Tibial nerve (tissue), 4 donors: ENCODE results near the gene SLC25A42. TPM values are rescaled to one million over a fixed set of nuclear protein-coding genes. Genes with fewer than 3 reads are reported as not detected.
A peak's percentile ranks its signal among the peaks of the same experiment; 100 is the strongest.

Experiments used
- DNase-seq, 2 donors: peaks; one replicate each; pipeline ENCODE4 v3.0.0-alpha.2; 2019; ENCODE audit warnings: low spot score in 2 of 2
- H3K27ac ChIP-seq, 4 donors: fragments of 200-600 bp; sonication (generic) in 3 of 4; one replicate each; pipeline ENCODE4 v1.5.1; 2017 to 2019; ENCODE audit warnings: mild to moderate bottlenecking in 1 of 4
- H3K27me3 ChIP-seq, 2 donors: fragments of 200-600 bp; sonication (generic) in 1 of 2; one replicate each; pipeline versions ENCODE4 v1.5.1 to v1.6.0; 2017 to 2019
- H3K36me3 ChIP-seq, 3 donors: fragments of 200-600 bp; sonication (generic); one replicate each; pipeline ENCODE4 v1.5.1; 2018 to 2019
- H3K4me1 ChIP-seq, 4 donors: fragments of 200-600 bp; sonication (generic) in 3 of 4; one replicate each; pipeline ENCODE4 v1.5.1; 2017 to 2019
- H3K4me3 ChIP-seq, 4 donors: fragments of 200-600 bp; sonication (generic) in 3 of 4; one replicate each; pipeline ENCODE4 v1.5.1; 2017 to 2019; ENCODE audit warnings: mild to moderate bottlenecking in 1 of 4, moderate library complexity in 1 of 4
- H3K9me3 ChIP-seq, 4 donors: fragments of 200-600 bp; sonication (generic) in 3 of 4; one replicate each; pipeline ENCODE4 v1.5.1; 2017 to 2019
- EP300 ChIP-seq, 2 donors: sonication (generic); formaldehyde crosslinking; IDR thresholded peaks; one replicate each; pipeline ENCODE4 v1.6.1; 2017; ENCODE audit warnings: antibody characterized with exemption in 2 of 2, mild to moderate bottlenecking in 1 of 2
- POLR2A ChIP-seq, 2 donors: fragments of 450-650 bp; IDR thresholded peaks; one replicate each; pipeline ENCODE4 v1.6.1; 2017; ENCODE audit warnings: antibody characterized with exemption in 2 of 2, mild to moderate bottlenecking in 2 of 2, moderate library complexity in 2 of 2
- WGBS, 2 donors: methylation state at CpG; one replicate each; pipeline ENCODE4 v1.1.5; 2018; 5-methylcytosine and 5-hydroxymethylcytosine counted together
- total RNA-seq, 4 donors: library from RNA; depleted of rRNA; stranded (reverse); fragments of >200 nt; gene quantifications; one replicate each; pipeline ENCODE4 v1.1.0, GENCODE V29; 2016
- TF ChIP-seq, protein P1 (sequence below), 5 experiments: fragments of 200-600 bp in 3 of 5; fragments of 450-650 bp in 2 of 5; sonication (generic) in 3 of 5; IDR thresholded peaks; one replicate each; pipeline ENCODE4 v1.5.1; 2016 to 2019; ENCODE audit warnings: antibody characterized with exemption in 5 of 5, mild to moderate bottlenecking in 3 of 5, moderate library complexity in 2 of 5

Gene SLC25A42
- total RNA-seq, 4 donors from 2014 or later, result 13.8 to 25.5 (median 15.5) TPM

- H3K36me3 ChIP-seq, result peaks cover 6 to 87% (median 19%) of the 10 kb centered on the region in 3 donors
- no peaks in the 10 kb centered on the region for H3K9me3 ChIP-seq
- no peaks in the 10 kb centered on the region for H3K27me3 ChIP-seq
- WGBS, 2 donors, result 55 to 64% methylated on average over 10 of the region's 10 CpGs
- TF ChIP-seq POLR2A (IDR thresholded peaks at IDR 0.05) (no peak), EP300 (IDR thresholded peaks at IDR 0.05) (no peak)
- TF ChIP-seq, protein P1, sequence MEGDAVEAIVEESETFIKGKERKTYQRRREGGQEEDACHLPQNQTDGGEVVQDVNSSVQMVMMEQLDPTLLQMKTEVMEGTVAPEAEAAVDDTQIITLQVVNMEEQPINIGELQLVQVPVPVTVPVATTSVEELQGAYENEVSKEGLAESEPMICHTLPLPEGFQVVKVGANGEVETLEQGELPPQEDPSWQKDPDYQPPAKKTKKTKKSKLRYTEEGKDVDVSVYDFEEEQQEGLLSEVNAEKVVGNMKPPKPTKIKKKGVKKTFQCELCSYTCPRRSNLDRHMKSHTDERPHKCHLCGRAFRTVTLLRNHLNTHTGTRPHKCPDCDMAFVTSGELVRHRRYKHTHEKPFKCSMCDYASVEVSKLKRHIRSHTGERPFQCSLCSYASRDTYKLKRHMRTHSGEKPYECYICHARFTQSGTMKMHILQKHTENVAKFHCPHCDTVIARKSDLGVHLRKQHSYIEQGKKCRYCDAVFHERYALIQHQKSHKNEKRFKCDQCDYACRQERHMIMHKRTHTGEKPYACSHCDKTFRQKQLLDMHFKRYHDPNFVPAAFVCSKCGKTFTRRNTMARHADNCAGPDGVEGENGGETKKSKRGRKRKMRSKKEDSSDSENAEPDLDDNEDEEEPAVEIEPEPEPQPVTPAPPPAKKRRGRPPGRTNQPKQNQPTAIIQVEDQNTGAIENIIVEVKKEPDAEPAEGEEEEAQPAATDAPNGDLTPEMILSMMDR (IDR thresholded peaks at IDR 0.05), result peak in 2 of 5 experiments; percentile 9 to 13
- H3K4me3 ChIP-seq, result no peak overlapping the region
- no peak overlapping the region for H3K27ac ChIP-seq
- H3K4me1 ChIP-seq, result peaks cover 0 to 43% (median 4%) of the 10 kb centered on the region in 4 donors
- DNase-seq, result peak in 1 of 2 donors; percentile 38
Measured at GRCh38 chr19:19026299-19026971, 37.4 kb upstream of the SLC25A42 start.

DNA sequence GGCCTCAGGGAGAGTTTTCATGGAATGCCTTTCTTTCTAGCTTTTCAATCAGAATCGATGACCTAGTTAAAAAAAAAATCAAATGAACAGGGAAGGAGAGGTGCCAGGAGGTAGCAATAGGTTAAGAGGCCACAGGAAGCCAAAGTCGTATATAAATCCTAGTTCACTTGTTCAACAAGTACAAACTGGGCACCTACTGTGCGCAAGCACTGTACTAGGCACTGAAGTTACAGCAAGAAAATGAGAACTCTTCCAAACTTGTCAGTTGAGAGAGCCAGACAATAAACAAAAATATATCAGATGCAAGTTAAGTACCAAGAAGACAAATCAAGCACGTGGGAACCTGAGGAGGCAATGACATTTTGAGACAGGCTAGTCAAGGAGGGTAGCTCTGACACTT lies 36.6 kb upstream of the SLC25A42 start:
- WGBS, 2 donors, result 80 to 91% methylated on average over 4 of the region's 4 CpGs
- H3K36me3 ChIP-seq, result peaks cover 6 to 85% (median 19%) of the 10 kb centered on the region in 3 donors
- TF ChIP-seq, protein P1 (IDR thresholded peaks at IDR 0.05), result no peak
- TF ChIP-seq POLR2A (IDR thresholded peaks at IDR 0.05) (no peak), EP300 (IDR thresholded peaks at IDR 0.05) (no peak)
- no peaks in the 10 kb centered on the region for H3K9me3 ChIP-seq
- no peak overlapping the region for H3K27ac ChIP-seq
- H3K4me1 ChIP-seq, result peaks cover 0 to 46% (median 10%) of the 10 kb centered on the region in 4 donors
- no peak for DNase-seq
- no peaks in the 10 kb centered on the region for H3K27me3 ChIP-seq
- no peak overlapping the region for H3K4me3 ChIP-seq

DNA sequence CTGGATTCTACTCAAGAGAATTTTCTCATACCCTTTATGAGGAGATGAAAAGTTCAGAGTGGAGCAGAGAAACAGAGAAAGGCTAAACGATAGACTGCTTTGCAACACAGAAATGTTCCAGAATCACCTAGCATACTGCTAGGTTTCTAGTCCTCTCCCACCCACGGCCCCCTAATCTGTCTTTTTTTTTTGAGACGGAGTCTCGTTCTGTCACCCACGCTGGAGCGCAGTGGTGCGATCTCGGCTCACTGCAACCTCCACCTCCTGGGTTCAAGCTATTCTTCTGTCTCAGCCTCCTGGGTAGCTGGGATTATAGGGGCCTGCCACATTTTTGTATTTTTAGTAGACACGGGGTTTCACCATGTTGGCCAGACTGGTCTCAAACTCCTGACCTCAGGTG lies 35.3 kb upstream of the SLC25A42 start:
- no peaks in the 10 kb centered on the region for H3K9me3 ChIP-seq
- no peak for DNase-seq
- no peak overlapping the region for H3K27ac ChIP-seq
- H3K4me1 ChIP-seq, result peaks cover 0 to 45% (median 12%) of the 10 kb centered on the region in 4 donors
- WGBS, 2 donors, result 91% methylated on average over 9 of the region's 9 CpGs
- peaks cover 6 to 72% (median 11%) of the 10 kb centered on the region in 3 donors for H3K36me3 ChIP-seq
- H3K4me3 ChIP-seq, result no peak overlapping the region
- TF ChIP-seq EP300 (IDR thresholded peaks at IDR 0.05) (no peak), POLR2A (IDR thresholded peaks at IDR 0.05) (no peak)
- TF ChIP-seq, protein P1 (IDR thresholded peaks at IDR 0.05), result no peak
- H3K27me3 ChIP-seq, result no peaks in the 10 kb centered on the region

DNA sequence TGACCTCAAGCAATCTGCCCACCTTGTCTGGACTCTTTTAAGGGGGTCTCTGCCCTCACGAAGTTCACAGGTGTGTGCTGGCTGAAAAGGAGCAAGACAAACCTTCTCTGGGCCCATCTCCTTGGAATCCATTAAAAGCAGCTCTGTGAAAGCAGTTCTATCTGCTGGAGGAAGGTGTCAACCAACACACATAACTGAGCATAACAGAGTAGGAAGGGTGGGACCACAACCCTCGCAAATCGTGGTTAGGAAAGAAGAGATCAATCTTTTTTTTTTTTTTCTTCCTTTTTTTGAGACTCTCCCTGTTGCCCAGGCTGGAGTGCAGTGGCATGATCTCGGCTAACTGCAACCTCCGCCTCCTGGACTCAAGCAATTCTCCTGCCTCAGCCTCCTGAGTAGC lies 31.9 kb upstream of the SLC25A42 start:
- TF ChIP-seq EP300 (IDR thresholded peaks at IDR 0.05) (no peak), POLR2A (IDR thresholded peaks at IDR 0.05) (no peak)
- TF ChIP-seq, protein P1 (IDR thresholded peaks at IDR 0.05), result no peak
- peak overlapping the region in 1 of 4 donors; percentile 91 for H3K27ac ChIP-seq
- WGBS, 2 donors, result 51 to 64% methylated on average over 5 of the region's 5 CpGs
- H3K27me3 ChIP-seq, result no peaks in the 10 kb centered on the region
- peaks cover 3 to 39% (median 8%) of the 10 kb centered on the region in 3 donors for H3K36me3 ChIP-seq
- H3K4me1 ChIP-seq, result peaks cover 0 to 56% (median 20%) of the 10 kb centered on the region in 4 donors
- no peaks in the 10 kb centered on the region for H3K9me3 ChIP-seq
- peak overlapping the region in 2 of 4 donors; percentile 82 to 98 for H3K4me3 ChIP-seq
- no peak for DNase-seq

DNA sequence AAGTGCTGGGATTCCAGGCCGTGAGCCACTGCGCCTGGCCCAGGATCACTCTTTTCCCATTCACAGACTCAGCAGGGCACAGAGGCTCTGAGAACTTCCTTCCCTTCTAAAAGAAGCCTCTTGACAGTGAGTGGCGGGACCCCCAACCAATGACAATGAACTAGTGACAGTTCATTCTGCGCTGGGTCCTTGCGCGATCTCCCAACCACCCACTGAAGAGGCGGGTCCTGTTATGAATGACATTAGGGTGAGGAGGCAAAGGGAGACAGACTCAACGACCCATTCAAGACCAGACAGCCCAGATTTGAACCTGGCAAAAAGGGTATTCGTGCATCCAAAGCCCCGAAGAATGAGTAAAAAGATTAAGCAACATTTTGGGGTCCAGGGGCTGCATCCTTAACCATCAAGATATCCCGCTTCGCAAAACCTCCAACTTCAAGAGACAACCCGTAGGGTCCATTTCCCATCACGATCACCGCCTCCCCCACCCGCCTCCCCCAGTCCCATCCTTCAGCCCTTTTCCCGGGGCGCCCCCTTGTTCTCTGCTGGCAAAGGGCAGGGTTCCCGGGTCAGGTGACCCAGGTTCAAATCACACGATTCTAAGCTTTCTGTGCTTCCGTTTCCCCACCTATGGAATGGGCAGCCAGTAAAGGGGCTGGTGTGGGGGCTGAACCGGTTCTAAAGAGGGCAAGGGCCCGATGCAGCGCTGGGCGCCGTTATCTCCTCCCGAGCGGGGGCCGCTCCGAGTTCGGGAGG lies 31.2 kb upstream of the SLC25A42 start:
- no peaks in the 10 kb centered on the region for H3K27me3 ChIP-seq
- WGBS, 2 donors, result 2 to 3% methylated on average over 30 to 31 of the region's 31 CpGs
- peaks cover 2 to 35% (median 8%) of the 10 kb centered on the region in 3 donors for H3K36me3 ChIP-seq
- H3K9me3 ChIP-seq, result no peaks in the 10 kb centered on the region
- H3K4me1 ChIP-seq, result peaks cover 0 to 49% (median 20%) of the 10 kb centered on the region in 4 donors
- peak overlapping the region; percentile 82 to 99 (median 90) for H3K4me3 ChIP-seq
- TF ChIP-seq POLR2A (IDR thresholded peaks at IDR 0.05) (no peak), EP300 (IDR thresholded peaks at IDR 0.05) (no peak)
- TF ChIP-seq, protein P1 (IDR thresholded peaks at IDR 0.05), result no peak
- H3K27ac ChIP-seq, result peak overlapping the region; percentile 88 to 99 (median 92)
- peak; percentile 61 to 81 for DNase-seq
